Left ventricle myocardium inferior (tissue), 1 donor: Measurements from ENCODE around the gene RBMS1. TPM values are rescaled to one million over a fixed set of nuclear protein-coding genes. Genes with fewer than 3 reads are reported as not detected.

Experiments
- DNase-seq: peaks from one replicate; pipeline ENCODE4 v3.0.0-alpha.2; 2020
- H3K27ac ChIP-seq: fragments of 200-600 bp; replicated peaks from 2 replicates; pipeline ENCODE4 v1.8.0; 2021
- H3K27me3 ChIP-seq: fragments of 200-600 bp; 2 replicates; pipeline ENCODE4 v1.8.0; 2021; ENCODE audit warnings: low read depth
- H3K36me3 ChIP-seq: fragments of 200-600 bp; 2 replicates; pipeline ENCODE4 v1.8.0; 2021
- H3K4me1 ChIP-seq: fragments of 200-600 bp; 2 replicates; pipeline ENCODE4 v1.8.0; 2021
- H3K4me3 ChIP-seq: fragments of 200-600 bp; 2 replicates; pipeline ENCODE4 v1.8.0; 2021; ENCODE audit warnings: mild to moderate bottlenecking, moderate library complexity
- H3K9me3 ChIP-seq: fragments of 200-600 bp; replicated peaks from 2 replicates; pipeline ENCODE4 v1.8.0; 2021
- intact Hi-C: fragments of 100-400 bp; cut with micrococcal nuclease; formaldehyde crosslinking; loops from one replicate; pipeline ENCODE4 v1.11.0; 2022
- total RNA-seq: library from RNA; stranded (reverse); fragmentation: NEBNext Ultra II Directional; extraction: Animal tissue kit (Norgen Biotek cat#: 25700); gene quantifications from one replicate; pipeline ENCODE4 v1.2.1, GENCODE V29; 2021
- TF ChIP-seq, protein P1 (sequence below): fragments of 200-600 bp; IDR thresholded peaks from 2 replicates; pipeline ENCODE4 v1.8.0; 2021; ENCODE audit warnings: antibody characterized with exemption, mild to moderate bottlenecking, borderline replicate concordance
- donor health status: DM: no; HTN: yes; CAD: no; lungs with severe emphysema.

Gene RBMS1
- total RNA-seq, 1 donor from 2014 or later: 56.2 TPM

GRCh38 chr2:160291382-160291781, 202.2 kb downstream of the RBMS1 start:
- no peaks in the 10 kb centered on the region for H3K9me3 ChIP-seq
- H3K4me3 ChIP-seq: no peak overlapping the region
- H3K4me1 ChIP-seq: peaks cover 95% of the 10 kb centered on the region
- H3K27ac ChIP-seq: peak overlapping the region; percentile 68
- H3K27me3 ChIP-seq: no peaks in the 10 kb centered on the region
- no peak for DNase-seq
- TF ChIP-seq, protein P1, sequence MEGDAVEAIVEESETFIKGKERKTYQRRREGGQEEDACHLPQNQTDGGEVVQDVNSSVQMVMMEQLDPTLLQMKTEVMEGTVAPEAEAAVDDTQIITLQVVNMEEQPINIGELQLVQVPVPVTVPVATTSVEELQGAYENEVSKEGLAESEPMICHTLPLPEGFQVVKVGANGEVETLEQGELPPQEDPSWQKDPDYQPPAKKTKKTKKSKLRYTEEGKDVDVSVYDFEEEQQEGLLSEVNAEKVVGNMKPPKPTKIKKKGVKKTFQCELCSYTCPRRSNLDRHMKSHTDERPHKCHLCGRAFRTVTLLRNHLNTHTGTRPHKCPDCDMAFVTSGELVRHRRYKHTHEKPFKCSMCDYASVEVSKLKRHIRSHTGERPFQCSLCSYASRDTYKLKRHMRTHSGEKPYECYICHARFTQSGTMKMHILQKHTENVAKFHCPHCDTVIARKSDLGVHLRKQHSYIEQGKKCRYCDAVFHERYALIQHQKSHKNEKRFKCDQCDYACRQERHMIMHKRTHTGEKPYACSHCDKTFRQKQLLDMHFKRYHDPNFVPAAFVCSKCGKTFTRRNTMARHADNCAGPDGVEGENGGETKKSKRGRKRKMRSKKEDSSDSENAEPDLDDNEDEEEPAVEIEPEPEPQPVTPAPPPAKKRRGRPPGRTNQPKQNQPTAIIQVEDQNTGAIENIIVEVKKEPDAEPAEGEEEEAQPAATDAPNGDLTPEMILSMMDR: peak; percentile 37
- intact Hi-C loops: no loop called here
- H3K36me3 ChIP-seq: peaks cover 17% of the 10 kb centered on the region

GRCh38 chr2:160290598-160290997, 203.0 kb downstream of the RBMS1 start:
- TF ChIP-seq, protein P1: no peak
- Histone ChIP-seq H3K9me3 (no peaks in the 10 kb centered on the region), H3K4me1 (peaks cover 88% of the 10 kb centered on the region), H3K4me3 (no peak overlapping the region), H3K27ac (peak overlapping the region; percentile 68), H3K27me3 (no peaks in the 10 kb centered on the region), H3K36me3 (peaks cover 20% of the 10 kb centered on the region)
- no peak for DNase-seq
- intact Hi-C loops: no loop called here

DNA sequence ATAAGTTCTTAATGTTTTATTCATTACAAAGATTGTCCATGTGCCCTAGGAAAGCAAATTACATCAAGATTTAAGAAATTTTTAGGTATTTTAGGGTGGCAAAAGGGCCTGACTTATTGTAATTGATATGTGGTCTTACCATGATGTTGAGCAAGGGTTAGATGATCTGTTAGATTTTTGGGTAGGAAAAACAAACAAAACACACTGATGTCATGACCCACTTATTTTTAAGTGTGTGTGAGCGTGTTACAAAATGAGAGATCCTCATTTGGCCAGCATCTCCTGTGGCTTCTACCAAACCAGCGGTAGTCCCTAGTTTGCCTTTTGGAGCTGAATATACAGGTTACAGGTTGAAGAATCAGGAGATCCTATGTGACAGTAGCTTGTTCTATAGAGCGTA, 203.8 kb downstream of the RBMS1 start:
- TF ChIP-seq, protein P1: no peak
- H3K4me1 ChIP-seq: peaks cover 80% of the 10 kb centered on the region

DNA sequence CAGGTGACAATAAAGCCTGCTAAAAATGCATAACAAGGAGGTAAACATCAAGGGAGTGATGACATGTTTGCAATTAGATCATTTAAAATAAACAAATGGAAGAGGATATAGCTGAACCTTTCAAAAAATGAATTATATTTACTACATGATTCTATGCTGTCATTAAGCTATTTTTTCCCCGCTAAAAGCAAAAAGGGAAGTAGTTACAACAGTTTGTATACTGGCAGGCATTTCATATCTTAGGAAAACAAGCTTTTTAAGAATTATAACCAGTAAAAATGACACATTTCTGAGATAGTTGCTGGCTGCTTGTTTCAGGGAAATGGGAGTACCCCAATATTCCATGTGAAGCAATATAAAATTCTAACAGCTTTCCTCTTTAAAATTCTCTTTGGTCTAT, 204.5 kb downstream of the RBMS1 start:
- Histone ChIP-seq H3K9me3 (no peaks in the 10 kb centered on the region), H3K4me3 (no peak overlapping the region), H3K36me3 (peaks cover 31% of the 10 kb centered on the region), H3K27me3 (no peaks in the 10 kb centered on the region), H3K4me1 (peaks cover 73% of the 10 kb centered on the region), H3K27ac (peak overlapping the region; percentile 45)
- TF ChIP-seq, protein P1: no peak
- intact Hi-C loops: no loop called here
- no peak for DNase-seq

More for the DNA sequence above, 203.8 kb downstream of the RBMS1 start:
- DNase-seq: no peak
- Histone ChIP-seq H3K27me3 (no peaks in the 10 kb centered on the region), H3K9me3 (no peaks in the 10 kb centered on the region), H3K4me3 (no peak overlapping the region), H3K36me3 (peaks cover 24% of the 10 kb centered on the region), H3K27ac (peak overlapping the region; percentile 45)
- intact Hi-C loops: no loop called here

GRCh38 chr2:160288324-160288723, 205.3 kb downstream of the RBMS1 start:
- Histone ChIP-seq H3K27ac (peak overlapping the region; percentile 45), H3K36me3 (peaks cover 39% of the 10 kb centered on the region), H3K4me3 (no peak overlapping the region), H3K27me3 (no peaks in the 10 kb centered on the region), H3K4me1 (peaks cover 65% of the 10 kb centered on the region), H3K9me3 (no peaks in the 10 kb centered on the region)
- TF ChIP-seq, protein P1: no peak
- intact Hi-C loops: no loop called here
- DNase-seq: no peak

DNA sequence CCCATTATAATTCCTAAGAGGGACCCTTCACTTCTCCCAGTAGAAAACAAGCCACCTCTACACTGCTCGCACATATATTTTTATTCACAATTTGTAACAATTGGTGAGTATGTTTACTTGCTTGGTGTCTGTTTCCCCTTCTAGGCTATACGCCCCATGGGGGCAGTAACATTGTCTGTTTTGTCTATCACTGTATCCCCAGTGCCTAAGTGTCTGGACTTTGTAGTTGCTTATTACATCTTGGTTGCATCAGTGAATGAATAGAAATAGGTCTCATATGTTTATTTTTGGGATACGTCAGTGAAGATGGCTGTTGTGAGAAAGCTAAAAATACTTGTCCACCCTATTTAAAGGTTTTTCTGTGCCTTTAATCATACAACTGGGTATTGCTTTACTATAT, 206.1 kb downstream of the RBMS1 start:
- H3K9me3 ChIP-seq: no peaks in the 10 kb centered on the region
- no peaks in the 10 kb centered on the region for H3K27me3 ChIP-seq
- no peak for DNase-seq
- peak overlapping the region; percentile 23 for H3K27ac ChIP-seq
- H3K4me3 ChIP-seq: no peak overlapping the region
- intact Hi-C loops: no loop called here
- TF ChIP-seq, protein P1: no peak
- peaks cover 57% of the 10 kb centered on the region for H3K4me1 ChIP-seq
- H3K36me3 ChIP-seq: peaks cover 46% of the 10 kb centered on the region
